Stimulated activated CD8-positive, alpha-beta memory T cell treated with anti-CD3 and anti-CD28 coated beads, Interleukin-4, amount 100 ng/mL, for 4 hours (primary cell): ENCODE measurements around the gene ETFBKMT.

Experiments
- DNase-seq, 2 donors: peaks; one replicate each; pipeline ENCODE4 v3.0.0-alpha.2; 2020; ENCODE audit warnings: low read depth in 2 of 2, low spot score in 1 of 2

The ETFBKMT gene, protein sequence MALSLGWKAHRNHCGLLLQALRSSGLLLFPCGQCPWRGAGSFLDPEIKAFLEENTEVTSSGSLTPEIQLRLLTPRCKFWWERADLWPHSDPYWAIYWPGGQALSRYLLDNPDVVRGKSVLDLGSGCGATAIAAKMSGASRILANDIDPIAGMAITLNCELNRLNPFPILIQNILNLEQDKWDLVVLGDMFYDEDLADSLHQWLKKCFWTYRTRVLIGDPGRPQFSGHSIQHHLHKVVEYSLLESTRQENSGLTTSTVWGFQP

GRCh38 chr12:31659087-31659942 lies at the start of gene ETFBKMT:
Gene ETFBKMT, plus strand, starts transcription at chr12:31659688. Its CDS starts 2,266 bp downstream, at chr12:31661954.
- peak; percentile 76 to 81 for DNase-seq

GRCh38 chr12:31612819-31613218 lies 46.7 kb upstream of the ETFBKMT start:
- no peak for DNase-seq

- no peak for DNase-seq
Measured at GRCh38 chr12:31618228-31619025, 41.1 kb upstream of the ETFBKMT start.

DNA sequence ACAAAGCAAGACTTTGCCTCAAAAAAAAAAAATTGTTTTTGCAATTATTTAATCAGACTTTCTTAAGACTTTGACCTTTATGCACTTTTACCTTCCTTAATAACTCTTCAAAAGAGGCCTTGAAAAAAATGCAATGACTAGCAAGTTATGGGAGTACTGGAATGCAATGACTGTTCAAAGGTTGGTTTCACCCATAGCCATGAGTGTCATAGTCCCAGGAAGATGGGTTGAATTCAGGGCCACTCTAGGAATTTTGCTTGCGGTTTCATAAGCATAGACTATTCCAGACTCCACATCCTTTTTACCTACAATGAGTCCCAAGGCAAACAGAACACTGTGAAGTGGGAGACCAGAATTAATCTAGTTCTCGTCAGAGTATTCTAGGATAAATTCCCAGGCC lies 39.2 kb upstream of the ETFBKMT start:
- no peak for DNase-seq

DNA sequence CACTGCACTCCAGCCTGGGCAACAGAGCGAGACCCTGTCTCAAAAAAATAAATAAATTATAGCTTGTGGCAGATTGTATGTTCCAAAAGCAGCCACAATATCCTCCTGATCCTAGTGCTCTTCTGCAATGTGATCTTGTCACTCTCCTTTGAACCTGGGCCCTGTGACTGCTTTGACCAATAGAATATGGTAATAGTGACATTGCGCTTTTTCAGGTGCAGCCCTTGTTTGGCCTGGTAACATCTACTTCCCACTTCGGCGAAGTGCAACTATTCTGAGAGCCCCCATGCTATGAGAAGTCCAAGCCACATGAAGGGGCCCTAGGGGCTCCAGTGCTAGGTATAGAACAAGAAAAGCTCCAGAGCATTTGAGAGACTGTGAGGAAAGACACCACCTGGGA lies 37.5 kb upstream of the ETFBKMT start:
- no peak for DNase-seq

DNA sequence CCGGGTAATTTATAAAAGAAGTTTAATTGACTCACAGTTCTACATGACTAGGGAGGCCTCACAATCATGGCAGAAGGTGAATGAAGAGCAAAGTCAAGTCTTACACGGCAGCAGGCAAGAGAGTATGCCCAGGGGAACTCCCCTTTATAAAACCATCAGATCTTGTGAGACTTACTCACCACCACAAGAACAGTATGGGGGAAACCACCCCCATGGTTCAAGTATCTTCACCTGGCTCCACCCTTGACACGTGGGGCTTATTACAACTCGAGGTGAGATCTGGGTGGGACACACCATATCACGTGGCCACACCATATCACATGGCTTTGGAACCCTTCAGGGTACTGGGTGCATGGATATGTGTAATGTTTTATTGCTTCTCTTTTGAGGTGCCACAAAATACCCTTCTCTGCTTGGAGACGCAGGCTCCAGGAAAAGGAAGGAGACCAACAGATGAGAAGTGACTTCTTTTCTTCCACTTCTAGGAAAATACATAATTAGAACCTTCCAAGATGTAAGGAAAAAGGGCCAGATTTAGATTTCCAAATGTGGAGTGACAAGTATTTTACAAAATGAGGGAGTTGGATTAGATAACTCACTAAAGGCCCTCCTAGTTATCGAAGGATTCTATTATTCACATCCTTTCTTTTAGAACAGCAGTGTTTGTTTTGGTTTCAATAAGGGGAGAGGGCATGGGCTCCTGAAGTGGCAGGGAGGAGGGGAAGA lies 33.1 kb upstream of the ETFBKMT start:
- no peak for DNase-seq

DNA sequence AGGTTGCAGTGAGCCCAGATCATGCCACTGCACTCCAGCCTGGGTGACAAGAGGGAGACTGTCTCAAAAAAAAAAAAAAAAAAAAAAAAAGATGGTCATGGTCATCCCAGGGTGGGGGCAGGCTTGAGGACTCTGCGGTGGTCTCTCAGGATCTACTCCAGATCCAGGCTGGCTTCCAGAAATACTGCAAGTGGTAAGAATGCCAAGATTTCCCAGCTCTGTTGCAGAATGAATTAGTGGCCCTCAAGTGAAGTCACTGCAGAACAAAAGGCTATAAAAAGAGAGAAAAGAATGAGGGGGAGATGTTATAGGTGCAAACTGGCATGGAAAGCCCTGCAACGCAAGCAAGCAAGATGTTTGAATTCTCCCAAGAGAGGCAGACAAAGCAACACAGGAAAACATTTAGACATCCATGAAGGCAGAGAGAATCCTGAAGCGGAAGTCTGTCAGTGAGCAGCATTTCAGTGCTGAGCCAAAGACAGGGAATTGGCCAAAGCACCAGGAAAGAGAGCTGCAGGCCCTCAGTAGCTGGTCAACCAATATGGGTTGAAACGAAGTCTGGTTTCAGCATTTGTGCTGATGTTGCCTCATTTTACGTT lies 31.9 kb upstream of the ETFBKMT start:
- no peak for DNase-seq

- no peak for DNase-seq
Measured at GRCh38 chr12:31629756-31630732, 29.4 kb upstream of the ETFBKMT start.

- no peak for DNase-seq
Measured at GRCh38 chr12:31631023-31631724, 28.3 kb upstream of the ETFBKMT start.

DNA sequence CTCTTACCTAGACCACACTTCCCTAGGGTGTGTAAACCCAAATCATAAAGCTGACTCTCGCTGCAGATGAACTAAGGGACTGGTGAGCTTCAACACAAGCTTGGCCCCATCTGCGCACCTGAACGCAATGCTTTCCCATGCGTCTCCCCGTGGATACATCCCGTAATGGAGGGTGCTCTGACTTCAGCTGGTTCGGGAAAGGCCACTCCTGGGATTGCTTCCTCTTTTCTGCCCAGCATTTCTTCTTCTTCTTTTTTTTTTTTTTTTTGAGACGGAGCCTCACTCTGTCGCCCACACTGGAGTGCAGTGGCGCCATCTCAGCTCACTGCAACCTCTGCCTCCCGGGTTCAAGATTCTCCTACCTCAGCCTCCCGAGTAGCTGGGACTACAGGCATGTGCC lies 27.7 kb upstream of the ETFBKMT start:
- no peak for DNase-seq

DNA sequence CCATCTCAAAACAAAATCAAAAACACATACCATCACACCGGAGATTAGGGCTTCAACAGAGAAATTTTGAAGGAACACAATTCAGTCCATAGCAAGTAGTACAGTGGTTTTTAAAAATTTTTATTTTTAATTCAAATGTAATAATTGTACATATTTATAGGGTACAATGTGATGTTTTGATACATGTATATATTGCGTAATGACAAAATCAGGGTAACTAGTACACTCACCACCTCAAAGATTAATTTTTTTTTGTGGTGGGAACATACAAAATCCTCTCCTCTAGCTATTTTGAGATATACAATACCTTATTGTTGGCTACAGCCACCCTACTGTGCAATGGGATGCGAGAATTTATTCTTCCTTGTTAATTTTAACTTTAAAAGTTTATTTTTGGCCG lies 26.0 kb upstream of the ETFBKMT start:
- DNase-seq: no peak

DNA sequence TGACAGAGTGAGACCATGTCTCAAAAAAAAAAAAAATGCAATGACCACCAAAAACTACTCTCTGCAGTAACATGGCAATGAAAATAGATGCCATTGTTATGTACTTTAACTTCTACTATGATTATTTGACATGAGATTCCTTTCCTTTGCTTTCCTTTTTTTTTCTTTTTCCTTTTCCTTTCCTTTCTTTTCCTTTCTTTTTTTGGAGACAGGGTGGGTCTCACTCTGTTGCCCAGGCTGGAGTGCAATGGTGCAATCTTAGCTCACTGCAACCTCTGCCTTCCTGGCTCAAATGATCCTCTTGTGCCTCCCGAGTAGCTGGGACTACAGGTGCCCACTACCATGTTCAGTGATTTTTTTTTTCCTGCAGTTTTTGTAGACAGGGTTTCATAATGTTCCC lies 24.9 kb upstream of the ETFBKMT start:
- DNase-seq: no peak

DNA sequence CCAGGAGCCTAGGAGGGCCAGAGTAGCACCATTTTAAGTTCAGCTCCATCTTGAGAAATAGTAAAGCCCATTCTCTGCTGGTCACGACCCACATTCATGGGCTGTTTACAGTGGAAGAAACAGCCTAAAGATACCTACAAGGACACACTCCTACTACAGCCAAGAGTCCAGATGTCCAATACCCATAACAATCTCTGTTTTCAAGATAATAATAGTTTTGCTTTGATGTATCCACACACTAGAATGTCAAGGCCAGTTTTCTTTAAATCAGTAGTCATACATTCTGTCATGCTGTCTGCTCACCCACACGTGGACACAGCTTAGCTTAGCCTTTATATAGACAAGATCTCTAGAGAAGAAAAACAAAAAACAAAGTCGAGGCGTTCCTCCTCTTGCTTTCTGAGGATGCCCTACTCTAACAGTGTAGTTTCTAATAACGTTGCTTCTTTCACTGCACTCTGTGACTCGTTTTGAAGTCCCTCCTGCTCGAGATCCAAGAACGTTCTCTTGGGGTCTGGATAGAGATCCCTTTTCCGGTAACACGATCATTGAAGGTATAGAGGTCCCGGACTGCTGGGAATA lies 17.9 kb upstream of the ETFBKMT start:
- no peak for DNase-seq

DNA sequence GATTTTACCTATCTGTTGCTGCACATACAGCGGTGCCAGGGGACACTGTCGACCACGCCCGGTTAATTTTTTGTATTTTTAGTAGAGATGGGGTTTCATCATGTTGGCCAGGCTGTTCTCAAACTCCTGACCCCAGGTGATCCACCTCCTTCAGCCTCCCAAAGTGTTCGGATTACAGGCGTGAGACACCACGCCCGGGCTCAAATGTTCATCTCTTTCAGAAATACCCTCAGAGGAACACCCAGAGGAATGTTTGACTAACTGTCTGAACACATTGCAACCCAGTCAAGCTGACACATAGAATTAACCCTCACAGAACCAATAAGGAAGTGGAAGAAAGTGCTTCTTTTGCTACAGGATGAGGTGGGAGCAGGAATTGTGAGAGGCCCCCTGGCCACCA lies 15.0 kb upstream of the ETFBKMT start:
- no peak for DNase-seq

DNA sequence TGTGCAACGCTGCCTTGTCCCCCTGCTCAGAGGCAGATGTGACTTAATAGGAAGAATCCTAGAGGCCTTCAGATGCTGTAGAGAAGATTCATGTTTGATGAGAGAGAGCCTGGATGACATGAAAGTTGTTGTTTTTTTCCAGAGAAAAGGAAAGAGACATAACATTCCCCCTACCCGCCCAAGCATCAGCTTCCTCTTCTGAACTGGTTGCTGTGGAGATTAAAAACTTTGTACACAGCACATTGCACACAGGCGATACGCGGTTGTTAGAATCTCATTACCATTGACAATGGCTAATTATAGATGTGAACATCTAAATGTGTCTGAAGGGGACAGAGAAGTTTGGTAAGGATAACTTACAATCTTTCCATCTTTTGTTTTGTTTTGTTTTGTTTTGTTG lies 13.6 kb upstream of the ETFBKMT start:
- DNase-seq: no peak

GRCh38 chr12:31647086-31647491 lies 12.4 kb upstream of the ETFBKMT start:
- DNase-seq: no peak

DNA sequence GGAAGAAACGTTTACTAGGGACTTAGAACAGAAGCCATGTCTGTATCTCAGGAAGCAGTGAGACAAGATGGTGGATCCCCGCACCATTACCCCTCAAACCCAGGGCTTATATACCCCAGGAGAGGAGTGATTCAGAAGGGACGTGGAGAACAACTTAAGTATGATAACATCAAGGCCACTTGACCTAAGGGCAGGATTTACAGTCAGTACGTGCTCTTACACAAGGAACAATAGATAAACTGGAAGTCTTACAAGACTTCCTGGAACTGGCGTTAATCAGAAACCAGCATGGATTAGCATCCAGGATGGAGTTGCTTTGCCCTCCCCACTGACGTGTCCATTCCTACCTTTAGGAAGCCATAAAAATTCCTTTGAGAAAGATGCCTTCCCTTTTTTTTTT lies 8.6 kb upstream of the ETFBKMT start:
- DNase-seq: no peak

DNA sequence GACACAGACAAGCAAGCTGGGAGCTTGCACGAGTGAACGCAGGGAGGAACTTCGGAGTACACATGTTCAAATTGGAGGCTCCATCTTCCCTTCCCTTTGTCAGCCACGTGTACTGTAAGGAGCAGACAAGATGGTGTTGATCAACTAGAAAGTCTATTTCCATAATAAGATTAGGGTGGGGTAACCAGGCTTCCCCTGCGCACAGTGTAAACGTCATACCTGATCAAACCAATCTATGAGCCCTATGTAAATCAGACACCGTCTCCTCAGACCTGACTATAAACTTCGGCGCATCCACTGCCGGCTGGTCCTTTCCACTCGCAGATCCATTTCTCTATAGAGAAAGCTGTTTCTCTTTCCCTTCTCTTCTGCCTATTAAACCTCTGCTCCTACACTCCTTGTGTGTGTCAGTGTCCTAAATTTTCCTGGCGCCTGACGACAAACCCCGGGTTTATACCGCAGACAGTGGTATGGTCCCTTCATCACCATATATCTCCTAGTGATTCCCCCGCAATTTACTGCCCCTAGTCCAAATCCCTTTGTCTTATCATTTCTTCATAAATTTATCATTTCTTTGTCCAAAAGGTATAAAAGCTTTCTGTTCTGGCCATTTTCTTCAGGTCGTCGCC lies 7.5 kb upstream of the ETFBKMT start:
- DNase-seq: no peak
